OCI-LY7 (cell line): ENCODE measurements around the gene PXN. TPM values are rescaled to one million over a fixed set of nuclear protein-coding genes. Genes with fewer than 3 reads are reported as not detected.
A peak's percentile ranks its signal among the peaks of the same experiment; 100 is the strongest.

ENCODE experiments used
- Bru-seq: library from RNA; stranded (reverse); fragments of 400-500 nt; gene quantifications from one replicate; lab custom pipeline; 2021; lab: Mats Ljungman, UMichigan
- BruChase-seq, 2 experiments: library from RNA; stranded (reverse); fragments of 400-500 nt; gene quantifications; one replicate each; lab custom pipeline; 2021; lab: Mats Ljungman, UMichigan
- BruUV-seq: library from RNA; stranded (reverse); fragments of 400-500 nt; replicated peaks from 2 replicates; lab custom pipeline; 2021; lab: Mats Ljungman, UMichigan
- CTCF ChIA-PET: fragments of 300-600 bp; sonication (Branson Sonifier 250); formaldehyde crosslinking; loops from one replicate; lab custom pipeline; 2022; ENCODE audit warnings: antibody characterized with exemption; ENCODE audit not compliant: unreplicated experiment; lab: Charles Lee
- POLR2A ChIA-PET: fragments of 300-600 bp; sonication (Branson Sonifier 250); formaldehyde crosslinking; loops from one replicate; lab custom pipeline; 2022; ENCODE audit warnings: antibody characterized with exemption; lab: Charles Lee
- DNase-seq: peaks from one replicate; pipeline ENCODE4 v3.0.0-alpha.2; 2015; ENCODE audit warnings: low spot score
- H2AFZ ChIP-seq: fragments of 200-600 bp; sonication (generic), shearing (Covaris generic); 2 replicates; pipeline ENCODE4 v1.6.1; 2014; ENCODE audit warnings: mild to moderate bottlenecking, antibody characterized with exemption, low read length, moderate library complexity
- H3K27ac ChIP-seq: fragments of 200-600 bp; sonication (generic); 2 replicates; pipeline ENCODE4 v1.5.1; 2014; ENCODE audit warnings: mixed run types, low read depth, mild to moderate bottlenecking, moderate library complexity, low read length, inconsistent platforms; ENCODE audit not compliant: poor library complexity, severe bottlenecking
- H3K36me3 ChIP-seq: fragments of 200-600 bp; sonication (generic); 2 replicates; pipeline ENCODE4 v1.6.1; 2014; ENCODE audit warnings: mild to moderate bottlenecking, antibody characterized with exemption, low read length, moderate library complexity, mixed read lengths; ENCODE audit not compliant: insufficient read depth
- H3K4me1 ChIP-seq: fragments of 200-600 bp; sonication (generic); 2 replicates; pipeline ENCODE4 v1.5.1; 2014; ENCODE audit warnings: mild to moderate bottlenecking, low read length; ENCODE audit not compliant: insufficient read depth, poor library complexity, severe bottlenecking
- H3K4me2 ChIP-seq: fragments of 200-600 bp; sonication (generic); 2 replicates; pipeline ENCODE4 v1.6.1; 2014; ENCODE audit warnings: mild to moderate bottlenecking, low read length
- H3K4me3 ChIP-seq: fragments of 200-600 bp; sonication (generic); 2 replicates; pipeline ENCODE4 v1.5.1; 2014; ENCODE audit warnings: mild to moderate bottlenecking, low read depth, low read length; ENCODE audit not compliant: poor library complexity, severe bottlenecking
- H3K79me2 ChIP-seq: fragments of 200-600 bp; sonication (generic); 2 replicates; pipeline ENCODE4 v1.6.1; 2016; ENCODE audit warnings: low read depth, mild to moderate bottlenecking, low read length, moderate library complexity, mixed read lengths; ENCODE audit not compliant: insufficient read depth
- H3K9me2 ChIP-seq: fragments of 200-600 bp; sonication (generic); 2 replicates; pipeline ENCODE4 v1.6.1; 2016; ENCODE audit warnings: mild to moderate bottlenecking, low read length, mixed read lengths; ENCODE audit not compliant: insufficient read depth
- H3K9me3 ChIP-seq: fragments of 200-600 bp; sonication (generic); 2 replicates; pipeline ENCODE4 v1.6.1; 2014; ENCODE audit warnings: mild to moderate bottlenecking, mixed run types, low read length, mixed read lengths
- H4K20me1 ChIP-seq: fragments of 200-600 bp; sonication (generic); 2 replicates; pipeline ENCODE4 v1.6.1; 2014; ENCODE audit warnings: mild to moderate bottlenecking, antibody characterized with exemption, low read length, moderate library complexity, mixed read lengths; ENCODE audit not compliant: insufficient read depth
- EZH2phosphoT487 ChIP-seq: fragments of 200-600 bp; sonication (generic); IDR thresholded peaks from 2 replicates; pipeline ENCODE4 v1.6.1; 2018; ENCODE audit warnings: low read depth, borderline replicate concordance, mild to moderate bottlenecking, mixed run types, antibody characterized with exemption, low read length, moderate library complexity, mixed read lengths
- intact Hi-C: fragments of 100-400 bp; cut with micrococcal nuclease; formaldehyde crosslinking; loops from one replicate; pipeline ENCODE4 v1.10.0; 2022; ENCODE audit not compliant: unreplicated experiment
- long read RNA-seq: library from polyadenylated mRNA; stranded (forward); transcript quantifications from one replicate; pipeline ENCODE4 v2.0.0, GENCODE V29; 2022
- total RNA-seq, 2 experiments: library from RNA; depleted of rRNA in 1 of 2; stranded (reverse); fragments of >200 nt in 1 of 2; shearing (Covaris generic) in 1 of 2; gene quantifications; 2 replicates each; pipeline ENCODE4 v1.2.3, GENCODE V29; 2014 to 2022
- TF ChIP-seq, protein P1 (sequence below): fragments of 200-600 bp; sonication (generic); conservative IDR thresholded peaks from 2 replicates; pipeline ENCODE4 v1.5.1; 2014; ENCODE audit warnings: mild to moderate bottlenecking, antibody characterized with exemption, low read length, moderate library complexity, mixed read lengths

The PXN gene
- total RNA-seq (2014; rRNA removed; shearing (Covaris generic)), result 5.5 and 8.6 TPM in 2 replicates
- total RNA-seq (2022), result 22.9 and 25.9 TPM in 2 replicates
- percentile 45 among the genes with signal in this experiment for Bru-seq, nascent RNA
- BruChase-seq, experiment 1, labeled RNA remaining after a 6-hour chase, result percentile 52 among the genes with signal in this experiment
- BruChase-seq, experiment 2, labeled RNA remaining after a 2-hour chase, result percentile 48 among the genes with signal in this experiment
- long read RNA-seq, transcript PXN-204 (11 exons, 3,683 nt), result major isoform, 23 of 80 reads
- long read RNA-seq, partial matches to known transcripts, result 13 of 80 reads
- long read RNA-seq, other reads (novel, unspliced or antisense), result 39 of 80 reads

DNA sequence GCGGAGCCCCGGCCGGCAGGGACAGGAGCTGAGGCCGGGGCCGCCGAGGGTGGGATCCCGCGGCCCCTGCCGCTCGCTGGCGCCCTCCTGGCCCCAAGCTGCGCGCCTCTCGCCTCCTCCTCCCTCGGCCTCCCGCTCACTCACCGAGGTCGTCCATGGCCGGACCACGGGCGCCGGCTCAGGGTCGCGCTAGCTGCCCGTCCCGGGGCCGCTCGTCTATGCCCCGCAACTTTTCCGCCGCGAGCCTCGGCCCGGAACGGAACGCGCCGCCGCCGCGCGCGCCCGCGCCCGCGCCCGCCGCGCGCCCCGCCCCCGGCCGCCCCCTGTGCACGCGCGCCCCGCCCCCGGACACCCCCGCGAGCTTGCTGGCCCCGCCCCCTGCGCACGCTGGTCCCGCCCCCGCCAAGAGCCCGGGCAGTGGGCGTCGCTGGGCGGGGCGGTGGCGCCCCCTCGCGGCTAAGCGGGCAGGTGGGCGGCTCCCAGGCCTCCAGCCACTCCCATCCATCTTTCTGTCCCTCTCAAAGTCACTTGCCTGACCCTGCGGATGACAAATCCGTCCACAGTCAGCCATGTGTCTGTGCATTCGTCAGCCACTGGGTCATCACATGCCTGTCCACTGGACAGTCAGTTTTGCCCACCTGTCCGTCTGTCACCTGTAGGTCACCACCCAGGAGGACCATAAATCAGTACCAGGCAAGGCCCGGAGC is at the start of gene PXN:
PXN (minus strand) TSS at position 258 of the 707 bp plus-strand sequence; CDS start at position 157, 101 bp downstream.
- Histone ChIP-seq H3K79me2 (no peaks in the 10 kb centered on the region), H3K36me3 (no peaks in the 10 kb centered on the region), H3K4me2 (peak within 1 kb of the TSS; percentile 70), H3K9me2 (no peaks in the 10 kb centered on the region), H3K27ac (no peak within 1 kb of the TSS), H2AFZ (peak within 1 kb of the TSS; percentile 50; the same call in 1 of the 2 replicates), H3K4me3 (peak within 1 kb of the TSS; percentile 76), H3K9me3 (no peaks in the 10 kb centered on the region), H3K4me1 (peaks cover 6% of the 10 kb centered on the region), H4K20me1 (no peaks in the 10 kb centered on the region)
- intact Hi-C loops, result loop anchor here (1.0 to 10.0 kb wide), 2 partner anchors 37 to 181 kb away; no protein-coding TSS in a partner anchor
- no TSS peak for BruUV-seq
- TF ChIP-seq EZH2phosphoT487, result no peak
- TF ChIP-seq, protein P1, sequence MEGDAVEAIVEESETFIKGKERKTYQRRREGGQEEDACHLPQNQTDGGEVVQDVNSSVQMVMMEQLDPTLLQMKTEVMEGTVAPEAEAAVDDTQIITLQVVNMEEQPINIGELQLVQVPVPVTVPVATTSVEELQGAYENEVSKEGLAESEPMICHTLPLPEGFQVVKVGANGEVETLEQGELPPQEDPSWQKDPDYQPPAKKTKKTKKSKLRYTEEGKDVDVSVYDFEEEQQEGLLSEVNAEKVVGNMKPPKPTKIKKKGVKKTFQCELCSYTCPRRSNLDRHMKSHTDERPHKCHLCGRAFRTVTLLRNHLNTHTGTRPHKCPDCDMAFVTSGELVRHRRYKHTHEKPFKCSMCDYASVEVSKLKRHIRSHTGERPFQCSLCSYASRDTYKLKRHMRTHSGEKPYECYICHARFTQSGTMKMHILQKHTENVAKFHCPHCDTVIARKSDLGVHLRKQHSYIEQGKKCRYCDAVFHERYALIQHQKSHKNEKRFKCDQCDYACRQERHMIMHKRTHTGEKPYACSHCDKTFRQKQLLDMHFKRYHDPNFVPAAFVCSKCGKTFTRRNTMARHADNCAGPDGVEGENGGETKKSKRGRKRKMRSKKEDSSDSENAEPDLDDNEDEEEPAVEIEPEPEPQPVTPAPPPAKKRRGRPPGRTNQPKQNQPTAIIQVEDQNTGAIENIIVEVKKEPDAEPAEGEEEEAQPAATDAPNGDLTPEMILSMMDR, result peak; percentile 82
- CTCF ChIA-PET, result interaction anchor here (0.6 to 7.2 kb wide), 4 partner anchors 26 to 143 kb away, joined by 4 to 68 read pairs (median 4); partner anchors contain the start of gene RNU4-2
- peak; percentile 86 for DNase-seq
- POLR2A ChIA-PET, result interaction anchor here (0.6 to 3.9 kb wide), 6 partner anchors 26 to 795 kb away, joined by 3 to 24 read pairs (median 8); partner anchors contain the start of genes RNU4-1, RNU4-2 and RPLP0

DNA sequence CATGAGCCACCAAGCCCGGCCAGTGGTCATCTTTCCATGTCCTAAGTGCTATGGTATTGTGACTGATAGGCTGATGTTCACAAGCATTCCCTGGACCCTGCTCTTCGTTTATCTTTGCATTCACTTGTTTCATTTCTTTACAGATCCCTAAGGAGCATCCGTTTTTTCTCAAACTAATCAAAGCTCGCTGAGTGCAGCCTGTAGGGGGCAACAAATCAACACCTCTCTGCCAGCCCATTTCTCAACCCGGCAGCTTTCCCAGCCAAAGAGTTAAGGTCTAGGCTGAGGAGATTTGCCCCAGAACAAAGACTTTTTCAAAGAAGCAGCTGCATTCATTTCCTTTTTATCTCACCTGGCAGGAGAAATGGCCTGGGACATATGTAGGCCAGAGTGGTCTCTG is 48.7 kb upstream of the PXN start:
- intact Hi-C loops, result no loop called here
- POLR2A ChIA-PET, result interaction anchor here (1.0 to 1.1 kb wide), 2 partner anchors 22 to 125 kb away, joined by 3 to 6 read pairs; partner anchors contain the start of gene RNU4-2
- no peak overlapping the region for H3K27ac ChIP-seq

More for the DNA sequence above, 48.7 kb upstream of the PXN start:
- H2AFZ ChIP-seq, result no peak overlapping the region
- no TSS peak for BruUV-seq
- no peak overlapping the region for H3K4me2 ChIP-seq
- H3K79me2 ChIP-seq, result no peaks in the 10 kb centered on the region
- peak; percentile 38 for DNase-seq
- H3K9me3 ChIP-seq, result no peaks in the 10 kb centered on the region
- CTCF ChIA-PET, result interaction anchor here (0.5 to 1.0 kb wide), 2 partner anchors 12 to 1399 kb away, joined by 3 to 5 read pairs; partner anchors contain the start of gene SIRT4
- no peak overlapping the region for H3K4me3 ChIP-seq
- H4K20me1 ChIP-seq, result no peaks in the 10 kb centered on the region
- TF ChIP-seq, protein P1, result peak; percentile 83
- no peak for TF ChIP-seq EZH2phosphoT487
- peaks cover 10% of the 10 kb centered on the region for H3K4me1 ChIP-seq
- no peaks in the 10 kb centered on the region for H3K9me2 ChIP-seq
- no peaks in the 10 kb centered on the region for H3K36me3 ChIP-seq
